HEK293 (cell line): ENCODE results near the gene HDLBP.

Source experiments
- CTCF ChIA-PET: fragments of 350-600 bp; formaldehyde crosslinking; extraction: SDS; loops from one replicate; lab custom pipeline; 2021; ENCODE audit warnings: antibody characterized with exemption; lab: Yijun Ruan, JAX
- POLR2A ChIA-PET: fragments of 300-600 bp; formaldehyde crosslinking; extraction: SDS; loops from one replicate; lab custom pipeline; 2020; ENCODE audit warnings: antibody characterized with exemption, inconsistent platforms; lab: Yijun Ruan, JAX
- H3K27ac ChIP-seq: fragments of 200-500 bp; sonication (Bioruptor generic); 2 replicates; pipeline ENCODE4 v1.5.1; 2014; ENCODE audit warnings: low read depth, low read length, control low read depth, inconsistent platforms; ENCODE audit errors: extremely low read depth
- H3K36me3 ChIP-seq, 2 experiments: fragments of 200-500 bp in 1 of 2; sonication (Bioruptor generic) in 1 of 2; 1 replicate in 1 of 2; 2 replicates in 1 of 2; pipeline ENCODE4 v1.5.1; 2014 to 2017; ENCODE audit warnings: inconsistent platforms in 2 of 2, low read length in 2 of 2; ENCODE audit not compliant: control insufficient read depth in 2 of 2, insufficient read depth in 1 of 2
- H3K4me1 ChIP-seq: fragments of 200-500 bp; sonication (Bioruptor generic); 2 replicates; pipeline ENCODE4 v1.5.1; 2014; ENCODE audit warnings: mild to moderate bottlenecking, low read length, inconsistent platforms; ENCODE audit not compliant: control insufficient read depth, insufficient read depth
- H3K4me3 ChIP-seq: 2 replicates; pipeline ENCODE4 v1.5.1; 2011; ENCODE audit warnings: low read depth, mild to moderate bottlenecking, control low read depth, low read length, moderate library complexity
- H3K9me3 ChIP-seq: fragments of 200-500 bp; sonication (Bioruptor generic); 2 replicates; pipeline ENCODE4 v1.5.1; 2014; ENCODE audit warnings: low read depth, low read length, inconsistent platforms; ENCODE audit not compliant: control insufficient read depth, insufficient read depth
- PRDM1 ChIP-seq: fragments of 450-650 bp; formaldehyde crosslinking; IDR thresholded peaks from 2 replicates; pipeline ENCODE4; 2016; ENCODE audit warnings: missing biosample characterization, missing genetic modification characterization
- YY2 ChIP-seq: fragments of 450-650 bp; formaldehyde crosslinking; IDR thresholded peaks from 2 replicates; pipeline ENCODE4 v1.5.1; 2016; ENCODE audit warnings: missing biosample characterization, missing genetic modification characterization
- ZNF146 ChIP-seq: fragments of 450-650 bp; formaldehyde crosslinking; IDR thresholded peaks from 2 replicates; pipeline ENCODE4 v1.5.1; 2016; ENCODE audit warnings: missing biosample characterization, missing genetic modification characterization
- ZNF266 ChIP-seq: fragments of 450-650 bp; formaldehyde crosslinking; IDR thresholded peaks from 2 replicates; pipeline ENCODE4 v1.5.1; 2016; ENCODE audit warnings: missing biosample characterization, missing genetic modification characterization, low read depth
- ZNF311 ChIP-seq: fragments of 450-650 bp; formaldehyde crosslinking; IDR thresholded peaks from 2 replicates; pipeline ENCODE4 v1.5.1; 2017; ENCODE audit warnings: missing biosample characterization, missing genetic modification characterization, borderline replicate concordance
- ZNF701 ChIP-seq: fragments of 450-650 bp; formaldehyde crosslinking; IDR thresholded peaks from 2 replicates; pipeline ENCODE4 v1.5.1; 2016; ENCODE audit warnings: missing biosample characterization, missing genetic modification characterization
- ZNF776 ChIP-seq: fragments of 450-650 bp; formaldehyde crosslinking; IDR thresholded peaks from 2 replicates; pipeline ENCODE4 v1.5.0; 2017; ENCODE audit warnings: missing biosample characterization, missing genetic modification characterization, borderline replicate concordance
- ZNF791 ChIP-seq: fragments of 450-650 bp; formaldehyde crosslinking; IDR thresholded peaks from 2 replicates; pipeline ENCODE4 v1.5.1; 2016; ENCODE audit warnings: missing biosample characterization, missing genetic modification characterization
- ZNF830 ChIP-seq: fragments of 450-650 bp; IDR thresholded peaks from 2 replicates; pipeline ENCODE4 v1.5.0; 2018; ENCODE audit warnings: missing biosample characterization, missing genetic modification characterization, low read depth, mild to moderate bottlenecking, moderate library complexity
- TF ChIP-seq, protein P1 (sequence below): fragments of 450-650 bp; formaldehyde crosslinking; IDR thresholded peaks from 2 replicates; pipeline ENCODE4 v1.5.1; 2016; ENCODE audit warnings: missing biosample characterization, missing genetic modification characterization
- TF ChIP-seq, protein P2 (sequence below): IDR thresholded peaks from 2 replicates; pipeline ENCODE4 v1.6.1; 2011; ENCODE audit warnings: mild to moderate bottlenecking, low read depth, low read length, borderline replicate concordance
- TF ChIP-seq, protein P3 (sequence below): fragments of 450-650 bp; formaldehyde crosslinking; IDR thresholded peaks from 2 replicates; pipeline ENCODE4 v1.5.1; 2016; ENCODE audit warnings: missing biosample characterization, missing genetic modification characterization, borderline replicate concordance
- TF ChIP-seq, protein P4 (sequence below): fragments of 450-650 bp; formaldehyde crosslinking; IDR thresholded peaks from 2 replicates; pipeline ENCODE4 v1.5.1; 2016; ENCODE audit warnings: missing biosample characterization, missing genetic modification characterization
- TF ChIP-seq, protein P5 (sequence below): fragments of 450-650 bp; formaldehyde crosslinking; IDR thresholded peaks from 2 replicates; pipeline ENCODE4 v1.5.1; 2017; ENCODE audit warnings: missing biosample characterization, missing genetic modification characterization

Gene HDLBP

DNA sequence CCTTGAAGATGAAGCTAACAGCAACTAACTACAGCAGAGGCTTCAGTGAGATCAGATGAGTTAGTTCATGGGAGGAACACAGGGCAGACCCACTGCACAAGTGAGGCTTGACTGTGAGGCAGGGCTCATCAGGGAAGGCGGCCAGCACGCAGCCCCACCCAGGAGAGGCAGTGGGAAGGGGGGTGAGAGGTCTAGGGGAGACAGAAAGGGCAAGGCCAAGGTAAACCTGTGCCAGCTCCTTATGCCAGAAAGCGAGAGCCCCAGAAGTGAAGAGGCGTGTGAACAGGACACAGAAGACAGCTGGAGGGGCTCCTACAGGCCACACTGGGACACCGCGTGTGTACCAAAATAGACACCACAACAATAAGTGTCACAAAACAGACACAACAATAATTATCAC is 78.4 kb downstream of the HDLBP start:
- CTCF ChIA-PET: interaction anchor here (0.7 kb wide), 1 partner anchor 21 kb away, joined by 3 read pairs; no protein-coding TSS in a partner anchor

DNA sequence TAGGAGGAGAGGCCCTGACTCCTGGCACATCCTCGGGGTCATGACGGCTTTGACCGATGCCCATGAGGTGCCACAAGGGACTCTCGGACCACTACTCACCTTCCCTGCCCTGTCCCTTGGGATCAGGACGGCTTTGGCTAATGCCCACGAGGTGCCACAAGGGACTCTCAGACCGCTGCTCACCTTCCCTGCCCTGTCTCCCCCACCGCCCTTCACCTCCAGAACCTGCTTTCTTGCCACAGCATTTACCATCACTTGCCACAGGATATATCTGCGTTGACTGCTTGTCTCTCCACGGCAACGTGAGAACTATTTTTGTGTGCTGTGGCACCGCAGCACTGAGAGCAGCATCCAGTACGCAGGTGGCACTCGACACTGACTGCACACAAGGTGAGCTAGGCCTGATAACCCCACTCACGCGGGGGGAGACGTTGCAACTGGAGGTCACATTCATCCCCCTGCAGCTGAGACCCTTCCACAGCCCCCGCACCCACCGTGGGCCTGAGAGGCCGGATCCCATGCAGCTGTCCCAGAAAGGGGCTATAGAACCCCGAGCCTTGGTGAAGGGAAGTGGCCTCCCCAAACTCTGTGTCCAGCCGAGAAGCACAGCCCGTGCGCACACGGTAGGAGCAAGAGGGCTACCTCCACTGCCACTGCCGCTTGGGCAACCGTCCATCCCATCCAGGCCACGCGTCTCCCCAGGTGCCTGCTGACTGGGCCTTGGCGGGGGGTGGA is 79.4 kb downstream of the HDLBP start:
- Histone ChIP-seq H3K4me1 (no peaks in the 10 kb centered on the region), H3K36me3 (peaks cover 4 to 100% of the 10 kb centered on the region in 2 experiments; a peak in 2 of 3 replicates), H3K9me3 (no peaks in the 10 kb centered on the region), H3K27ac (no peak overlapping the region), H3K4me3 (no peak overlapping the region)
- ChIA-PET POLR2A (interaction anchor here (0.6 kb wide), 1 partner anchor 106 kb away, joined by 3 read pairs; no protein-coding TSS in a partner anchor), CTCF (no interaction called here)
- TF ChIP-seq, protein P1, sequence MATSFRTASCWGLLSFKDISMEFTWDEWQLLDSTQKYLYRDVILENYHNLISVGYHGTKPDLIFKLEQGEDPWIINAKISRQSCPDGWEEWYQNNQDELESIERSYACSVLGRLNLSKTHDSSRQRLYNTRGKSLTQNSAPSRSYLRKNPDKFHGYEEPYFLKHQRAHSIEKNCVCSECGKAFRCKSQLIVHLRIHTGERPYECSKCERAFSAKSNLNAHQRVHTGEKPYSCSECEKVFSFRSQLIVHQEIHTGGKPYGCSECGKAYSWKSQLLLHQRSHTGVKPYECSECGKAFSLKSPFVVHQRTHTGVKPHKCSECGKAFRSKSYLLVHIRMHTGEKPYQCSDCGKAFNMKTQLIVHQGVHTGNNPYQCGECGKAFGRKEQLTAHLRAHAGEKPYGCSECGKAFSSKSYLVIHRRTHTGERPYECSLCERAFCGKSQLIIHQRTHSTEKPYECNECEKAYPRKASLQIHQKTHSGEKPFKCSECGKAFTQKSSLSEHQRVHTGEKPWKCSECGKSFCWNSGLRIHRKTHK: no peak
- TF ChIP-seq, protein P2, sequence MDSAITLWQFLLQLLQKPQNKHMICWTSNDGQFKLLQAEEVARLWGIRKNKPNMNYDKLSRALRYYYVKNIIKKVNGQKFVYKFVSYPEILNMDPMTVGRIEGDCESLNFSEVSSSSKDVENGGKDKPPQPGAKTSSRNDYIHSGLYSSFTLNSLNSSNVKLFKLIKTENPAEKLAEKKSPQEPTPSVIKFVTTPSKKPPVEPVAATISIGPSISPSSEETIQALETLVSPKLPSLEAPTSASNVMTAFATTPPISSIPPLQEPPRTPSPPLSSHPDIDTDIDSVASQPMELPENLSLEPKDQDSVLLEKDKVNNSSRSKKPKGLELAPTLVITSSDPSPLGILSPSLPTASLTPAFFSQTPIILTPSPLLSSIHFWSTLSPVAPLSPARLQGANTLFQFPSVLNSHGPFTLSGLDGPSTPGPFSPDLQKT: no peak
- no peak for TF ChIP-seq ZNF830 (tag by site-specific recombination)
- TF ChIP-seq ZNF791: no peak
- TF ChIP-seq ZNF776 (tag by site-specific recombination): no peak
- TF ChIP-seq, protein P3, sequence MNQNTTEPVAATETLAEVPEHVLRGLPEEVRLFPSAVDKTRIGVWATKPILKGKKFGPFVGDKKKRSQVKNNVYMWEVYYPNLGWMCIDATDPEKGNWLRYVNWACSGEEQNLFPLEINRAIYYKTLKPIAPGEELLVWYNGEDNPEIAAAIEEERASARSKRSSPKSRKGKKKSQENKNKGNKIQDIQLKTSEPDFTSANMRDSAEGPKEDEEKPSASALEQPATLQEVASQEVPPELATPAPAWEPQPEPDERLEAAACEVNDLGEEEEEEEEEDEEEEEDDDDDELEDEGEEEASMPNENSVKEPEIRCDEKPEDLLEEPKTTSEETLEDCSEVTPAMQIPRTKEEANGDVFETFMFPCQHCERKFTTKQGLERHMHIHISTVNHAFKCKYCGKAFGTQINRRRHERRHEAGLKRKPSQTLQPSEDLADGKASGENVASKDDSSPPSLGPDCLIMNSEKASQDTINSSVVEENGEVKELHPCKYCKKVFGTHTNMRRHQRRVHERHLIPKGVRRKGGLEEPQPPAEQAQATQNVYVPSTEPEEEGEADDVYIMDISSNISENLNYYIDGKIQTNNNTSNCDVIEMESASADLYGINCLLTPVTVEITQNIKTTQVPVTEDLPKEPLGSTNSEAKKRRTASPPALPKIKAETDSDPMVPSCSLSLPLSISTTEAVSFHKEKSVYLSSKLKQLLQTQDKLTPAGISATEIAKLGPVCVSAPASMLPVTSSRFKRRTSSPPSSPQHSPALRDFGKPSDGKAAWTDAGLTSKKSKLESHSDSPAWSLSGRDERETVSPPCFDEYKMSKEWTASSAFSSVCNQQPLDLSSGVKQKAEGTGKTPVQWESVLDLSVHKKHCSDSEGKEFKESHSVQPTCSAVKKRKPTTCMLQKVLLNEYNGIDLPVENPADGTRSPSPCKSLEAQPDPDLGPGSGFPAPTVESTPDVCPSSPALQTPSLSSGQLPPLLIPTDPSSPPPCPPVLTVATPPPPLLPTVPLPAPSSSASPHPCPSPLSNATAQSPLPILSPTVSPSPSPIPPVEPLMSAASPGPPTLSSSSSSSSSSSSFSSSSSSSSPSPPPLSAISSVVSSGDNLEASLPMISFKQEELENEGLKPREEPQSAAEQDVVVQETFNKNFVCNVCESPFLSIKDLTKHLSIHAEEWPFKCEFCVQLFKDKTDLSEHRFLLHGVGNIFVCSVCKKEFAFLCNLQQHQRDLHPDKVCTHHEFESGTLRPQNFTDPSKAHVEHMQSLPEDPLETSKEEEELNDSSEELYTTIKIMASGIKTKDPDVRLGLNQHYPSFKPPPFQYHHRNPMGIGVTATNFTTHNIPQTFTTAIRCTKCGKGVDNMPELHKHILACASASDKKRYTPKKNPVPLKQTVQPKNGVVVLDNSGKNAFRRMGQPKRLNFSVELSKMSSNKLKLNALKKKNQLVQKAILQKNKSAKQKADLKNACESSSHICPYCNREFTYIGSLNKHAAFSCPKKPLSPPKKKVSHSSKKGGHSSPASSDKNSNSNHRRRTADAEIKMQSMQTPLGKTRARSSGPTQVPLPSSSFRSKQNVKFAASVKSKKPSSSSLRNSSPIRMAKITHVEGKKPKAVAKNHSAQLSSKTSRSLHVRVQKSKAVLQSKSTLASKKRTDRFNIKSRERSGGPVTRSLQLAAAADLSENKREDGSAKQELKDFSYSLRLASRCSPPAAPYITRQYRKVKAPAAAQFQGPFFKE: no peak
- TF ChIP-seq ZNF701 (tag by site-specific recombination): no peak
- TF ChIP-seq PRDM1 (tag by site-specific recombination): no peak
- TF ChIP-seq ZNF311 (tag by site-specific recombination): no peak
- TF ChIP-seq, protein P4, sequence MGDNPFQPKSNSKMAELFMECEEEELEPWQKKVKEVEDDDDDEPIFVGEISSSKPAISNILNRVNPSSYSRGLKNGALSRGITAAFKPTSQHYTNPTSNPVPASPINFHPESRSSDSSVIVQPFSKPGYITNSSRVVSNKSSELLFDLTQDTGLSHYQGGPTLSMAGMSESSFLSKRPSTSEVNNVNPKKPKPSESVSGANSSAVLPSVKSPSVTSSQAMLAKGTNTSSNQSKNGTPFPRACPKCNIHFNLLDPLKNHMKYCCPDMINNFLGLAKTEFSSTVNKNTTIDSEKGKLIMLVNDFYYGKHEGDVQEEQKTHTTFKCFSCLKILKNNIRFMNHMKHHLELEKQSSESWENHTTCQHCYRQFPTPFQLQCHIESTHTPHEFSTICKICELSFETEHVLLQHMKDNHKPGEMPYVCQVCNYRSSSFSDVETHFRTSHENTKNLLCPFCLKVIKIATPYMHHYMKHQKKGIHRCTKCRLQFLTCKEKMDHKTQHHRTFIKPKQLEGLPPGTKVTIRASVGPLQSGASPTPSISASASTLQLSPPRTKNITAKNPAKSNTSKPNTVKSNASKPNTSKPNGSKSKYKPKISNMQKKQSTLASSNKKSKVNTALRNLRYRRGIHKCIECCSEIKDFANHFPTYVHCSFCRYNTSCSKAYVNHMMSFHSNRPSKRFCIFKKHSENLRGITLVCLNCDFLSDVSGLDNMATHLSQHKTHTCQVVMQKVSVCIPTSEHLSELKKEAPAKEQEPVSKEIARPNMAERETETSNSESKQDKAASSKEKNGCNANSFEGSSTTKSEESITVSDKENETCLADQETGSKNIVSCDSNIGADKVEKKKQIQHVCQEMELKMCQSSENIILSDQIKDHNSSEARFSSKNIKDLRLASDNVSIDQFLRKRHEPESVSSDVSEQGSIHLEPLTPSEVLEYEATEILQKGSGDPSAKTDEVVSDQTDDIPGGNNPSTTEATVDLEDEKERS: no peak
- TF ChIP-seq YY2 (tag by site-specific recombination): no peak
- TF ChIP-seq ZNF146 (tag by site-specific recombination): no peak
- TF ChIP-seq, protein P5, sequence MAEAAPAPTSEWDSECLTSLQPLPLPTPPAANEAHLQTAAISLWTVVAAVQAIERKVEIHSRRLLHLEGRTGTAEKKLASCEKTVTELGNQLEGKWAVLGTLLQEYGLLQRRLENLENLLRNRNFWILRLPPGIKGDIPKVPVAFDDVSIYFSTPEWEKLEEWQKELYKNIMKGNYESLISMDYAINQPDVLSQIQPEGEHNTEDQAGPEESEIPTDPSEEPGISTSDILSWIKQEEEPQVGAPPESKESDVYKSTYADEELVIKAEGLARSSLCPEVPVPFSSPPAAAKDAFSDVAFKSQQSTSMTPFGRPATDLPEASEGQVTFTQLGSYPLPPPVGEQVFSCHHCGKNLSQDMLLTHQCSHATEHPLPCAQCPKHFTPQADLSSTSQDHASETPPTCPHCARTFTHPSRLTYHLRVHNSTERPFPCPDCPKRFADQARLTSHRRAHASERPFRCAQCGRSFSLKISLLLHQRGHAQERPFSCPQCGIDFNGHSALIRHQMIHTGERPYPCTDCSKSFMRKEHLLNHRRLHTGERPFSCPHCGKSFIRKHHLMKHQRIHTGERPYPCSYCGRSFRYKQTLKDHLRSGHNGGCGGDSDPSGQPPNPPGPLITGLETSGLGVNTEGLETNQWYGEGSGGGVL: no peak

More for the DNA sequence above, 78.4 kb downstream of the HDLBP start:
- H3K27ac ChIP-seq: no peak overlapping the region
- POLR2A ChIA-PET: interaction anchor here (0.6 kb wide), 1 partner anchor 105 kb away, joined by 3 read pairs; no protein-coding TSS in a partner anchor
- no peak for TF ChIP-seq ZNF266 (tag by site-specific recombination)
- H3K9me3 ChIP-seq: no peaks in the 10 kb centered on the region
- no peak overlapping the region for H3K4me3 ChIP-seq
- H3K4me1 ChIP-seq: no peaks in the 10 kb centered on the region
- H3K36me3 ChIP-seq: peaks cover 11 to 98% of the 10 kb centered on the region in 2 experiments
